Right forelimb (tissue), 1 donor: ENCODE results near the gene BTN1A1.
"Not testable (repeated sequence)": the region's sequence is repeated elsewhere in the genome, so short reads cannot be mapped to it uniquely, and the experiment has no call there.

Experiments used
- DNase-seq: peaks from one replicate; pipeline ENCODE4 v3.0.0-alpha.2; 2018

Gene BTN1A1

DNA sequence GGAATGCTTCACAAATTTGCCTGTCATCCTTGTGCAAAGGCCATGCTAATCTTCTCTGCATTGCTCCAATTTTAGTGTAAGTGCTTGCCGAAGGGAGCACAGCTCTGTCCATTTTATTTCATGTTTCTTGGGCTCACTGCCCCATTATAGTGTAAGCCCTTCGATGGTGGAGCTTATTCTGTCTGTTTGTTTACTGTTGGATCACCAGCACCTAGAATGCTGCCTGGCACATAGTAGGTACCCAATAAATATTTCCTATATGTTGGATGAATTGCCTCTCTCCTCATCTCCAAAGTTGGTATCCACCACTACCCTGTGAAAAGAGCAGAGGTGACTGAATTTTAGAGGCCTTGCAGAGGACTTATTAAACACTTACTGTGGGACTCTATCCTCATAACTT is 19.3 kb downstream of the BTN1A1 start:
- DNase-seq, result no peak

DNA sequence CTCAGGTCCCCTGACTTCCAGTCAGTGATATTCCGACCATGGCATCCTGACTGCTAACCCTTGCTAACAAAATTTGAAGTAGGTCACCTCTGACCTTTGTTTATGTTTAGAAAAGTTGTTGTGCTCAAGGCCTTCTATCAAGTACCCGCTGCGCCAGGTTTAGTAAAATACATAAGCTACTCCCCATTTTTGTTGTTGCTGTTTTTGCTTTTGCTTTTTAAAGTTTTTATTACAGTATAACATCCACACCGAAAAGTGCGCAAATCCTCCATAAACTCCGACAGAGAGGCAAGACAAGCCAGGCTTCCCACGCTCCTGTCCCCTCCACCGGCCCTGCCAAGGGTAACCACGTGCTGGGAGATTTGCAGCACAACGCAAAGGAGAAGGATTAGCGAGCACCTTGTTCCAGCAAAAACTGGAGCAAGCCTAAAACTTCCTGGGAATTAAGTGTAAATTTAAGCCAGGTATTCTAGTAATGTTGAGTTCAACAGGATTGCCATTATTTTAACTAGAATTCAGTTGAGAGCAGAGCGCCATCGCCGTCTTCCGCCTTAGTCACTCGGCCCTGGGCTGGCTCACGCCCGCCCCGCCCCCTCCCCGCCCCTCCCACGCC is 20.2 kb downstream of the BTN1A1 start:
- DNase-seq, result no peak

DNA sequence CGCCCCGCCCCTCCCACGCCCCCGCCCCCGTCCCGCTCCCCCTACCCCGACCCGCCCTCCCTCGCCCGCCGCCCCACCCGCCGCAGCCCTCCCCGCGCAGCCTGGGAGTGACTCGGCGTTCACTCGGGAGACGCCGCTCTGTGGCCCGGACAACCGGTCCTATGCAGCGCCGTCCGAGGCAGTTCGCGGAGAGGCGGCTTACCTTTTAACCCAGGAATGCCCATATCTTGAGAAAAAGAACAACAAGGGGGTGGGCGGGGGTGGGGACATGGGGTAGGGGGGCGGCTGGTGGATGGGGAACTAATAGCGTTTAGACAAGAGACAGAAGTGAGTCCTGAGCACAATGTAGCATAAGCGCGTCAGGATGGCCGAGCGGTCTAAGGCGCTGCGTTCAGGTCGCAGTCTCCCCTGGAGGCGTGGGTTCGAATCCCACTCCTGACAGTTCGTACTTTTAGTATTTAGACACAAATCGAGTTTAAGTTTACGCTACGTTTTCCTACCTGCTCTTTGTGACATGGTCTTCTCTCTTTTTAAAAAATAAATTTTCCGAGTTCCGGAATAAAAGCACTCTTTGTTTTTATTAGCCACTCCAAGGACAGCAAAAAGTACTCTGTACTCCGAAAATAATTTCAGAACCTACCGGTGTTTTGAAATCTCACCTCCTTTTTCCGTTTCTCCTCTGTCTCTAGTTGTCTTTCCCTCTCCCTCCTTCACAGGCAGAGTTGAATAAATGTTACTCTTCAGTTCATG is 20.9 kb downstream of the BTN1A1 start:
- peak; percentile 94 for DNase-seq

DNA sequence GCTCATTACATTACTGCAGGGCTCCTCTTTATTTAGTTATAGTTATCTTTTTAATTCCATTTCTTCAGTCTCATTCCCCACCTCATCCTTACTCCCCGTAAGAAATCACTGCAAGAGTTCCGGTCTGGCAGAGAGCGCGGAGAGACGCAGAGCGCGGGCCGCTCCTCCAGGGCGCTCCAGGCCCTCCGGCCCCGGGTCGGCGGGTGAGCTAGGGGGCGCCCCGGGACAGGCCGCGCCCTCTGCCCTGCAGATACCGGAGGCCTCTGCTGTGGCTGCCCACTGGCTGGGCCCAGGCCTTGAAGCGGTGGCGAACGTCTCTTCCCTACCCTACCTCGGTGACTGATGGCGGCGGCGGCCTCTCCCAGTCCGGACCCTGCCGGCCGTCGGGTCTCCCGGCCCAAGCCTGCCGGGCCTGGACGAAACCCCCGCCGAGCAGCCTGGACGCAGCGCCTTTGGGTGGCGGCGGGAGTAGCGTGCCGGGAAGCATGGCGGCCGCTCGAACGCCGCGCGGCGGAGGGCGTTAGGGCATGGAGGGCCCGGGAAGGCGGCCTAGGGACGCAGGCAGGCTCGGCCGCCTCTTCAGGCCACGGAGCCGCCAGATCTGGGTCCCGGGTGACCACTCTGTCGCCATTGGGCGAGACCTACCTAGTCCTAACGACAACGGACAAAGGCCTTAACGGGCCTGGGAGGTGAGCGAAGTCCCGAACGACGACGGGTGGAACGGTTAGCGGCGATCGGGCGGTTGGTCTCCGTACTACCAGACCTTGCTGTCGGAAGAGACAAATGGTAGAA is 21.7 kb downstream of the BTN1A1 start:
- peak; percentile 90 for DNase-seq

DNA sequence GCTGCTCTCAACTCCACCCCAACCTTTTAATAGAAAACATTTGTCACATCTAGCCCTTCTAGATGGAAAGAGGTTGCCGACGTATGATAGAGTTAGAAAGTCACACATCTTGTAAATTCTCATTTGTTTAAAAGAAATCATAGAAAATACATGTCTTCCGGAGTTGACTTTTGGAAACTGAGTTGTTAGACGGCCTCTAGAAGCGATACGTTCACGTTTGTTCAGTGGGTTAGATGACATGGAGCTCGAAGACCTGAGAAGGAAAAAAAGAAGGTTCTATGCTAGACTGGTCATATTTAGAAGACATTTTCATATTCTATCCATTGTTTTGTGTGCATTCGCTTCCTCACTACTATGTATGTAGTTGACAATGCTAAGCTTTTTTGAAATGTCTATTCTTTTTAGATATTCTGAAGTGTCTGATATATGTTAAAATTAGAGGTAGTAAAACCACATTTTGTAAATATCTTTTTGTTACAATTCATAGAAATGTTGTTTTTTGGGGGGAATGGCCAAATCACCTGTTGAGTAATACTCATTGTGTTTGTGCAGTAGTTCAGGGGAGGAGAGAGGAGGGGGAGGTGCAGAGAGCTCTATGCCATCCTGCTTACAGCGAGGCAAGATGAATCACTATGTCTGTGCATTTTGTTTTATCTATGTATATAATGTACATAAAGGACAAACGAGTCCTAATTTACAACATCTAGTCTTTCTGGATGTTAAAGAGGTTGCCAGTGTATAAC is 22.6 kb downstream of the BTN1A1 start:
- not testable (repeated sequence) for DNase-seq

DNA sequence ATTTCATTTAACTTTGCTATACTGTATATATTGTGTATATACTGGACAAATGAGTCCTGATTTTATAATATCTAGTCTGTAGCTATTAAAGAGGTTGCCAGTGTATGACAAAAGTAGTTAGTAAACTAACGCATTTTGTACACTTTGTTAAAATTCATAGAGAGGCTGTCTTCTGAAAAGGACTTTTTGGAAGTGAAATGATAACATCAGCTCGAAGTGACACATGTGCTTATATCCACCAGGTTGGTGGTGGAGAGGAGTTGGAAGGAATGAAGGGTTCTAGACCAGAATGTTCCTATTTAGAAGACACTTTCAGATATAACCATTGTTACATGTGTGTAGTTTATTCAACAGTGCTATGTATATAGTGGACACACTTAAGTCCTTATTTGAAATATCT is 24.2 kb downstream of the BTN1A1 start:
- not testable (repeated sequence) for DNase-seq

DNA sequence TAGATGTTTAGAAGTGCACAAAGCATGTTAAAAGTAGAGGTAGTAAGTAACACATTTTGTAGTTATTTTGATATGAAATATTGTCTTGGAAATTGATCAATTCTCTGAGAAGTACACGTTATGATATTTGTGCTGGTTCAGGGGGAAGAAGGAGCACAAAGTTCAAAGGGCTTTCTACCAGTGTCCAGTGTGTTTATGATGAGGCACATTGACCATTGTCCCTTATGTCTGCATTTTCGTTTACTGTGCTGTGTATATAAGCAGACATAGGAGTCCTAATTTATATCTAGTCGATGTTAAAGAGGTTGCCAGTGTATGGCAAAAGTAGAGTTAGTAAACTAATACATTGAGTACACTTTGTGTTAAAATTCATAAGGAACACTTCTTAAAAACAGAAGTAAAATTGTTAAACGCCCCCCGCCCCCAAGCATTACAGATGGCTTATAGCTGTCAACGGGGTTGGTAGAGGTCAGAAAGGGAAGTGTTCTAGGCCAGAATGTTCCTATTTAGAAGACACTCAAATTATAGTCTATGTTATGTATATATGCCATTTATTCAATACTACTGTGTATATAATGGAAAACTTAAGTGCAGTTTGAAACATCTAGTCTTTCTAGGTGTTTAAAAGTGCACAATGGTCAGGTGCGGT is 24.7 kb downstream of the BTN1A1 start:
- DNase-seq, result no peak

DNA sequence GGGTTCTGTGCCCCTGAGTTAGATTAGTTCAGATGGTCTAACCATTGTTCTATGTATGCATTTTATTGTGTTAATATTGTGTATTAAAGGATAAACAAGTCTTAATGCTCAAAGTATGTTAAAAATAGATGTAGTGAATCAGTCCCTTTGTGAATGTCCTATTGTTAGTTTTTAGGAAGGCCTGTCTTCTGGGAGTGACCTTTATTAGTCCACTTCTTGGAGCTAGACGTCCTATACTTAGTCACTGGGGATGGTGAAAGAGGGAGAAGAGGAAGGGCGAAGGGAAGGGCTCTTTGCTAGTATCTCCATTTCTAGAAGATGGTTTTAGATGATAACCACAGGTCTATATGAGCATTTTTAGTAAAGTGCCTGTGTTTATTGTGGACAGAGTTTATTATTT is 25.7 kb downstream of the BTN1A1 start:
- no peak for DNase-seq

DNA sequence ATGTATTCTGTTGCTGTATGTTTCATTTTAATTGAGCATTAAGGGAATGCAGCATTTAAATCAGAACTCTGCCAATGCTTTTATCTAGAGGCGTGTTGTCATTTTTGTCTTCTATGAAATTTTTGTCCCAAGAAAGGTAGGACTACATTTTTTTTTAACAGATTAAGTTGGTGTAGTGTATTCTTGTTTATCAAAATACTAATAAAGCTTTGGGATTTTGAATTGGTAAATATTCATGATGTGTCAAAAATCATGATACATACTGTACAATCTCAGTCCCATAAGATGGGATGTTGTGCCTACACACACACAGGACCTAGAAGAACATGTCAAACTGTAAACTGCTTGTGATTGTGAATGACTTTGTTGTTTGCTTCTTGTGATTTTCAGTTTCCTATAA is 26.8 kb downstream of the BTN1A1 start:
- DNase-seq, result no peak

DNA sequence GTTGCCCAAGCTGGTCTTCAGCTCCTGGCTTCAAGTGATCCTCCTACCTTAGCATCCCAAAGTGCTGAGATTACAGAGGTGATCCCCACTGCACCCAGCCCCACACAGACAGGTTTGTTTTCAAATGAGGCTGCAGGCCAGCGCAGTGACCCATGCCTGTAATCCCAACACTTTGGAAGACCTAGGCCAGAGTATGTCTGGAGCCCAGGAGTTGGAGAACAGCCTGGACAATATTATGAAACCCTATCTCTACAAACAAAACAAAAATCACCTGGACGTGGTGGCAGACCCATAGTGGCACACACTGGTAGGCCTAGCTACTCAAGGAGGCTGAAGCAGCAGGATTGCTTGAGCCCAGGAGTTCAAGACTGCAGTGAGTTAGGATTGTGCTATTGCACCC is 30.1 kb downstream of the BTN1A1 start:
- no peak for DNase-seq

DNA sequence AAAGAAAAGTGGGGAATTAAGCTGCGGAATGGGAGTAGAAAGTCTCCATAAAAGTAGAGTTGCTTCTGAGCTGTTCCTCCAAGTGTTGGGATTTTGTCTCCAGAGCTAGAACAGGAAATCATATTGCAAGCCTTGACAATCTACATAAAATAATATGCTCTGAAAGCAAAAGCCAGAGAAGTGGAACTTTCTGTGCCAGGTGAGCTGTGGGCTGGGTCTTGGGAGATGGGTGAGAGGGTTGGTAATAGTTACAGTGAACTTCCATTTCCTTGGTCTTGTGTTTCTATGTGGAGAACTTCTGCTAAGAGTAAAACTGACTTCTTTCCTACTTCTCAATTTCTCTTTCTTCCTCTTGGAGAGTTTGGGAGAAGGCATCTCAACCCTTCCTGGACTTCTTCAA is 31.8 kb downstream of the BTN1A1 start:
- no peak for DNase-seq

DNA sequence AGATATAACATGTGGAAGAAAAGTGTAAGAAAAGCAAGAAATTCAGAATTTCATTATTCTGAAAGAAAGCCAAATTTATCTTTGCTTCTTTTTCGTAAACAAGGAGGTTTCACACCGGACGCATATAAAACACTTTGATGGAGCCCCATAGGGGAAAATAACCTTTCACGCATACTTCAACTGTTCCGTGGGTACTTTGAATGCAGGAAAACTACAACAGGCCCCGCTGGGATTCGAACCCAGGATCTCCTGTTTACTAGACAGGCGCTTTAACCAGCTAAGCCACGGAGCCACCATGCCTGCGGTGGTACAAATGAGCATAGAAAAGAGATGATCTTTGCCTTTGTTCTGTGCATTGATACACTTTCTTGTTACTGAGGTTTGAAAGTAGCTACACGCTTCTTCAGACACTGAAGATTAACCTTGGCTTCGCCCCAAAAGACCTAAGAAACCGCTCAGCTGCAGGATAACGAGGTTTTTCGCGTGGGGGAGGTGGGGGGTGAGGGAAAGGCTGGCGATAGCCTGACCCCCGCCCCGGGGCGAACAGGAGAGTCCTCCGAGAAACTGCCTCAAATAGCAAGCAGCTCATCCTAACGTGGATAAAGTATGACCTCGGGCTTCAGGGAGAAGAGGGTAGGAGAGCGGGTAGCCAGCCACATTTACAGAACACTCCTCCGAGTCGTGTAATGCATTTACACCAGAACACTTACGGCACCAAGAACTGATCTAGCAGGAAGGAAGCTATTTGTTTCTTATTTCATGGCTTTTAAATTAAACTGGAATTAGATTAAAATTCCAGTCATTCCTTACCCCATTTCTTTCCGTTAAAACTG is 32.8 kb downstream of the BTN1A1 start:
- DNase-seq, result peak; percentile 95

DNA sequence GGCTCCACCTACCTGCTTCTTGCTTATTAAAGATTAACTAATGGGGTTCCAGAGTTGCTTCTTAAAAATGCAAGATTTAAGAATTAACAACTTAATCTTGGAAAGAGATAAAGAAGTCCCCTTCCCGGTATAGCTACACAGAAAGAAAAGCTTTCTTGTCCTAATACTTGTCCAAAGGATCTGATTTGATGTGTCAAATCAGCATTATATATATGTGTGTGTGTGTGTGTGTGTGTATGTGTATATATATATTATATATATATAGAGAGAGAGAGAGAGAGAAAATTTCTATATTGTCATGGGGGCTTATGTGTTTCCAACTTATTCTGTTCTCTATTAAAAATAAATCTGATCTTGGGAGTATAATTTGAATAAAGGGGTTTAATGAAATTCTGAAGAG is 33.4 kb downstream of the BTN1A1 start:
- DNase-seq, result no peak

DNA sequence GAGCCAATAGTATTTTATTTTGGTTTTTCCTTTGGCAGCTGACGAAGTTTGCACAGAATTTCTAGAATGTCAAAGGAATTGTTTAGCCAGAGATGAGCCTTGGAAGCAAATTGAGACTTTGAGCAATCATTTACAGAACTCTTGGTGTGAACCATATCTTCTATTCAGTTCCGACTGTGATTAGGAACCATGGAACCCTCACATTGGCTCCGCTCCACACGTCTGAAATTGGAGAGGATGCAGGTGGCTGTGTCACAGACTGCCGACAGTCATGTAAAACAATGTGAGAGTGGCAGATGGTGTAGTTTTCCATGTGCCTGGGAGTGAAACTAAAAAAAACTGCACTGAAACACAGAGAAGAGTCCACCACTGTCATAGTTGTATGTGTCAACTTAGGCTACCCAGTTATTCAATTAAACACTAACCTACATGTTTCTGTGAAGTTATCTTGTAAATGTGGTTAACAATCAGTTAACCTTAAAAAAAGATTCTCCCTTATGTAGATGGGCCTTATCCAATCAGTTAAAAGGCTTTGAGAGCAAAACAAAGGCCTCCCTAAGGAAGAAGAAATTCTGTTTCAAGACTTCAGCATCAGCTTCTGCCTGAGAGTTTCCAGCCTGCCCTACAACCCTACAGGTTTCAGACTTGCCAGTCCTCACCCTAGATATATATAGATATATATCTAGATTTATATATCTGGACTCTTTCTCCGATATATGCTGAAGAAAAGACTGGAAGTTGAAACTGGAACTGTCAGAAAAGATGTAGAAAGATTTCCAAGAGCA is 34.8 kb downstream of the BTN1A1 start:
- no peak for DNase-seq

DNA sequence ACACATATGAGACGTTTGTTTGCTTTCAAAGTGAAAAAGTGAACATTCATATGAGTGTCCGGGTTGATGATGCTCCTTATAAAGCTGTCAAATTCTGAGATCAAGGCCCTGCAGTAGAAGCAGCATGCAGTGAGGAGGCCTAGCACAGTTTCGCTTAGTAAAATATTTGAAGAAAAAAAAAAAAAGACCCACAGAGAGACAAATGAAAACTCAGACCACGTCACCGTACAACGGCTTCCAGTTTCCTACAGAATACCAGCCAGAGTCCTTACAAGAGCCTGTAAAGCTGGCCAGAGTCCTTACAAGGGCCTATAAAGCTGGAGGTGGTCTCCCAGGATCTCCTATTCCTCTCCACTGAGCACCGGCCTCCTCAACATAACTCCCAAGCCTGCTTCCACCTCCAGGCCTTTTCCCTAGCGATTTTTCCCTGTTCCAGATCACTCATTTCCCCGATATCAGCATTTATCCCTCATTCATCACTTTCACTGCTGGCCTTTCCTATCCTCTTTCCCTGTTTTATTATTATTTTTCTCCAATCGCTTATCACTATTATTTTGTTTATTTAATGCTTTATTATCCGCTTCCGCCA is 36.6 kb downstream of the BTN1A1 start:
- peak; percentile 75 for DNase-seq

DNA sequence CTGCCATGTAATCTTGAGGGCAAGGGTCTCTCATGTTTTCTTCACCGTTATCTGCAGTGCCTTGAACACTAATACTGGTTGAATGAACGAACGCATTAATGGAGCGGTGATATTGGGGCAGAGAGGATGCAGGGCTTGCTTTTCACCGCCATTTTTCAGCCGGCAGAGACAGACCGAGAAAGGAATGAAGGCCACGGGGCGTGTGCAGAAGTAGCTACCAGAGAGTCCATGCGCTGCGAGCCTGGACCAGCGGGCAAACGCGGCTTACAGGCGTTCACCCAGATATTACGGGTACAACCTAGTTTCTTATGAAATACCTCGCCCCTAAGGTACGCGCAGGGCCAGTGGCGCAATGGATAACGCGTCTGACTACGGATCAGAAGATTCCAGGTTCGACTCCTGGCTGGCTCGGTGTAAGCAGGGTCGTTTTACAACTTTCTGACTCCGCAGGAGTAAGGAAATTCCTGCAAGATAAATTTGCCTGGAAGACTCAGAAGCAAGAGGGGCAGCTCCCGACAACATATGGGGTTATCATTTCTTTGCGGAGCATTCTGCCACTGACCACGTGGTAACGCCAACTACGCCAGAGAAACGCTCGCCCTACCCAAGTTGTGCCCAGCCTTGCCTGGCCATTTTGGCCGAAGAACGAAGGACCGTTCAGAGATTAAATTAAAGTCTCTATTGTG is 37.2 kb downstream of the BTN1A1 start:
- DNase-seq, result peak; percentile 94

DNA sequence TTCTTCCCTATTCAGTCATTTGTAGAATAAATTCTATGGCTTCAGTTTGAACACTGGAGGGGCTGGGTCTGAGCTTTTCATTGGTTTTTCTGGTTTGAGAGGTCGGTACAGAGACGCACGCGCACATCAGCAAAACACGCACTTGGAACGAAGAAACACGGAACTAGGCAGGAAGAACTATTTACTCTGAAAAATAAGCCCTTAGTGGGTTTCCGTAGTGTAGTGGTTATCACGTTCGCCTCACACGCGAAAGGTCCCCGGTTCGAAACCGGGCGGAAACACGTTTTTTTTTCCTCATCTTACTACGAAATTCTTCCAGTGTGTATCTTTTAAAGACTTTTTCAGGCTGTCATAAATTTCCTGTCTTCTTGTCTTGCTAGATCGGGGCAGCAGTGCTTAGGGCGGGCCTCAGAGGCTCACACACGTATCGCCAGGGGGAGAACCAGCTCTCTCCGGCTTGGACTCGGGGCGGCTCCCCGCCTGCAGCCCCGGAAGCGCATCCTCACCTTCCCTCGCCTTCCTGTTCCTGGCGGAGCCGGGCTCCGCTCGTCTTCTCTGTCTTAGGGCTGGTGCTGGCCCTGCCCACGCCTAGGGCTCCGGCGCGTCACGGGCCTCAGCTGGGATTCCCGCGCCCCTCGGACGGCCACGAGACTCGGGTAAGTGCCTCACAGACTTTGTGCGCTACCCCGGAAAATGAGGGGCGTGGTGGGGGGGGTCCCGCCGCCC is 37.9 kb downstream of the BTN1A1 start, which contains the start of gene HMGN4:
HMGN4 (plus strand) TSS at position 521 of the 726 bp plus-strand sequence. CDS start 6,841 bp downstream, outside the sequence.
- peak; percentile 90 for DNase-seq

DNA sequence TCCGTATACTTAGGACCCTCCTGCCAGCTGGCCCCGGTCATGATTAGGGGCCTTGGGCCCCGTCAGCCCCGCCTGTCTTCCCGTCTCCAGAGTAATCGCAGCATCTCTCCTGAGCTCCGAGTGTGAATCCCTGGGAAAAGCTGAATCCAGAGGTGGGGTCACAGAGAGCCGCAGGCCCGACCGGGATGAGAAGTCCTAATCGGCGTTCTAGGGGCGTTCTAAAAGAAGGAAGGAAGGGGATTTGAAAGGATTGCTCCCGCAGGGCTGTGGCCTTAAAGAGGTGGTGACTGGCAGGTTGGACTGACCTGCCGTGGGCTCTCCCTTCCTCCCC is 38.4 kb downstream of the BTN1A1 start:
- DNase-seq, result no peak

DNA sequence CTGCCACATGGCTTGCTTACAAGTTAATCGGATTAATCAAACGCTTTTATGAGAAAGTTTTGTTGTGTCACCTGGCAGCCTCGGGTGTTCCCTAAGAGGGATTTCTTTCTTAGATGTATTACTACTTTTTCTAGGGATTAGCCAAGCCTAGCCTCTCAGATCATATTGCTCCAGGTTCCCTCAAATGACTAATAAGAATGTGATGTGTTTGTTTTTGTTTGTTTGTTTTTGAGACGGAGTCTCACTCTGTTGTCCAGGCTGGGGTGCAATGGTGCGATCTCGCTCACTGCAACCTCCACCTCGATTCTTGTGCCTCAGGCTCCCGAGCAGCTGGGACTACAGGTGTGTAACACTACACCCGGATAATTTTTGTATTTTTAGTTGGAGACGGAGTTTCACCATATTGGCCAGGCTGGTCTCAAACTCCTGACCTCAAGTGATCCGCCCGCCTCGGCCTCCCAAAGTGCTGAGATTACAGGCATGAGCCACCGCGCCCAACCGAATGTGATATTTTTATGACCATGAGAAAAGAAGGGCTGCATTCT is 39.0 kb downstream of the BTN1A1 start:
- DNase-seq, result no peak
